ENCODE results near the gene GPC6.

Gene GPC6

GRCh38 chr13:93231867-93232266 lies 5.3 kb downstream of the GPC6 start:
- DNase-seq: no peak

- no peak for DNase-seq
Observed at GRCh38 chr13:93233997-93234416, 7.4 kb downstream of the GPC6 start.

GRCh38 chr13:93234459-93234858 lies 7.9 kb downstream of the GPC6 start:
- DNase-seq: no peak

- no peak for DNase-seq
Observed at GRCh38 chr13:93235258-93236015, 8.8 kb downstream of the GPC6 start.

GRCh38 chr13:93238711-93239110 lies 12.1 kb downstream of the GPC6 start:
- no peak for DNase-seq

GRCh38 chr13:93243375-93244063 lies 16.9 kb downstream of the GPC6 start:
- DNase-seq: no peak

- DNase-seq: no peak
Observed at GRCh38 chr13:93244141-93244917, 17.7 kb downstream of the GPC6 start.

- DNase-seq: no peak
Observed at GRCh38 chr13:93244918-93245280, 18.3 kb downstream of the GPC6 start.

- no peak for DNase-seq
Observed at GRCh38 chr13:93246069-93246468, 19.5 kb downstream of the GPC6 start.

- peak; percentile 34 for DNase-seq
Observed at GRCh38 chr13:93248627-93249047, 22.0 kb downstream of the GPC6 start.

- DNase-seq: peak; percentile 25
Observed at GRCh38 chr13:93249364-93250306, 23.0 kb downstream of the GPC6 start.

- DNase-seq: no peak
Observed at GRCh38 chr13:93254775-93255174, 28.2 kb downstream of the GPC6 start.

GRCh38 chr13:93256998-93257397 lies 30.4 kb downstream of the GPC6 start:
- no peak for DNase-seq

GRCh38 chr13:93259527-93260080 lies 33.0 kb downstream of the GPC6 start:
- no peak for DNase-seq

- no peak for DNase-seq
Observed at GRCh38 chr13:93260591-93260990, 34.0 kb downstream of the GPC6 start.

- DNase-seq: no peak
Observed at GRCh38 chr13:93262729-93263345, 36.2 kb downstream of the GPC6 start.

GRCh38 chr13:93264876-93265275 lies 38.3 kb downstream of the GPC6 start:
- no peak for DNase-seq

- DNase-seq: no peak
Observed at GRCh38 chr13:93265800-93266199, 39.2 kb downstream of the GPC6 start.

- no peak for DNase-seq
Observed at GRCh38 chr13:93266681-93267080, 40.1 kb downstream of the GPC6 start.

GRCh38 chr13:93268327-93269028 lies 41.9 kb downstream of the GPC6 start:
- no peak for DNase-seq

All from amniotic stem cell (primary cell).